GM12872 (cell line): ENCODE measurements around the gene TBXAS1.

Source experiments
- TF ChIP-seq, protein P1 (sequence below): IDR thresholded peaks from 3 replicates; pipeline ENCODE4 v1.5.1; 2011; ENCODE audit warnings: low read depth, mild to moderate bottlenecking, low read length, moderate library complexity; ENCODE audit not compliant: insufficient read depth

The TBXAS1 gene

DNA sequence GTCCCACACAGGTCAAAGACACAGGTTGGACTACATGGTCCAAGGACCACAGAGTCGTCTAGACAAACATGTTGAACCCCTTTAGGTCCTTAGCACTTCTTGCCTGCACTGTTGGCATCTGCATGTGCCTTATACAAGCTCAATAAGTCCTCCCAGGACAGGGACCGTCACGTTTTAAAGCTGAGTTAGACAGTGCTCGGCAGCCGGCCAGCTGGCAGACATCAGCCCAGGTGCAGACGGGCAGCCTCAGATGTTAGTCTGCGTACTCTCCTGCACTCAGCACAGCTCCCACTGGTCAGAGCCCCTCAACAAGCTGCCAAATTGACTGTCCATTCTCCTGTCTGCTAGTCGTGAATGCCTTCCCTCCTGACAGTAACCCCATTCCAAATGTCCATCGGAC, 198.8 kb downstream of the TBXAS1 start:
- TF ChIP-seq, protein P1, sequence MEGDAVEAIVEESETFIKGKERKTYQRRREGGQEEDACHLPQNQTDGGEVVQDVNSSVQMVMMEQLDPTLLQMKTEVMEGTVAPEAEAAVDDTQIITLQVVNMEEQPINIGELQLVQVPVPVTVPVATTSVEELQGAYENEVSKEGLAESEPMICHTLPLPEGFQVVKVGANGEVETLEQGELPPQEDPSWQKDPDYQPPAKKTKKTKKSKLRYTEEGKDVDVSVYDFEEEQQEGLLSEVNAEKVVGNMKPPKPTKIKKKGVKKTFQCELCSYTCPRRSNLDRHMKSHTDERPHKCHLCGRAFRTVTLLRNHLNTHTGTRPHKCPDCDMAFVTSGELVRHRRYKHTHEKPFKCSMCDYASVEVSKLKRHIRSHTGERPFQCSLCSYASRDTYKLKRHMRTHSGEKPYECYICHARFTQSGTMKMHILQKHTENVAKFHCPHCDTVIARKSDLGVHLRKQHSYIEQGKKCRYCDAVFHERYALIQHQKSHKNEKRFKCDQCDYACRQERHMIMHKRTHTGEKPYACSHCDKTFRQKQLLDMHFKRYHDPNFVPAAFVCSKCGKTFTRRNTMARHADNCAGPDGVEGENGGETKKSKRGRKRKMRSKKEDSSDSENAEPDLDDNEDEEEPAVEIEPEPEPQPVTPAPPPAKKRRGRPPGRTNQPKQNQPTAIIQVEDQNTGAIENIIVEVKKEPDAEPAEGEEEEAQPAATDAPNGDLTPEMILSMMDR: no peak

DNA sequence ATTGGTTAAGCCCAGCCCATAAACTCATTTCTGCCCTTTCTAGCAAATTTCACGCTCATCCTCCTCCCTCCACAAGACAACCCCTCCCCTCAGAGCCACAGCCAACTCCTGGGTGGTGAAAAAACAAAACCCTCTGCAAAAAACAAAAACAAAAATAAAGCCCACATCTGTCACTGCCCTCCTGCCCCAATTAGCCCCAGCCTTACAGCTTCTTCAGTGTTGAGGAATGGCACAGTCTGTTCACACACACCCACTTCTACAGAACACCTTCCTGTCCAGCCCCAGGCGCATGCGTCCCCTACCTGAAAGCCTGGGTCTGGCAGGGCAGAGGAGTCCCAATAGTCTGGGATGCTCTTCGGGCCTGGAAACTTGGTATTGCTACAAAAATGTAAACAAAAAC, 199.2 kb downstream of the TBXAS1 start:
- TF ChIP-seq, protein P1: no peak

DNA sequence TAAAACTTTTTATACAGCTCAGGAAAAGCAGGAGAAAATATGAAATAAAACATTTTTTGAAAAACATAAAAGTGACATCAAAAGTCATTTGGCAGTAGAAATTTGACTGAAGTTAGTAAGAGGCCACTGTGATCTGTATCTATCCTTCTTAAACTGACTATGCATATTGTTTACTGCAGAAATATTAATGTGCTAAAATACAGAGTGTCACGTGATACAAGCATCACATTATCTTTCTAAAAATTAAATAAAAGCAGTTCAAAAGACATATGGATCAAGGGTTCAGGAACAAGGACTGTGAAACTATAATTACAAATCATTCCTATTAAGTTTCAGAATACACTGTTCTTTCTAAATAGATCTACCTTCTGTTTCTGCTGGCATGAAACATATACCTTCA, 200.0 kb downstream of the TBXAS1 start:
- TF ChIP-seq, protein P1: no peak

DNA sequence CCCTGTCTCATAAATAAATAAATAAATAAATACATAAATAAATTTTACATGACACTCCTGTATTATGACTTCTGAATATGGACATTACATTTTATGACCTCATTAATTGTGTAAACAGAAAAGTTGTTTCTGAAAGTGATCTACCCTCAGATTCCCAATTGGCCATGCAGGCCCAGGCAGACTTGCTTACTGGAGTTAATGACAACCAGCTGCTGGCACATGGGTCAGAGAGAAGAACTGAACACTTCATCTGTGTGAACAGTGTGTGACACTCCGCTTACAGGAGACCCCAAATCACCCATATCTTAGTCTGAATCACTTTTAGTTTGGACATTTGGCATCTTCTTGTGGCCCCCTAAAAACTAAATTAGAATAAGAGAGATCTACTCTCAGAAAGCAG, 202.3 kb downstream of the TBXAS1 start:
- TF ChIP-seq, protein P1: no peak

DNA sequence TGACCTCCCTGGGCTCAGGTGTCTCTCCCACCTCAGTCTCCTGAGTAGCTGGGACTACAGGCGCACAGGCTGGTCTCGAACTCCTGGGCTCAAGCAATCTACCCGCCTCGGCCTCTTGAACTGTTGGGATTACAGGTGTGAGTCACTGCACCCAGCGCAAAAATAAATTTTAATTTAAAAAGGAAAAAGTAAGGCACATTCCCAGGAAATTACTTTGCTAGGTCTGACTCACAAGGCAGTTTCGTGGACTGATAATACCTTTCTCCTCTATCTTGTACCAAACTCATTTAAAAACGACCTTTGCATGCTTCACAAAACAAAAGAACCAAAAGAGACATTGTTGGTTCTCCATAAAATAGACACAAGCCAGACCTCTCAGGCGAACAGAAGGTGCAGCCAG, 204.0 kb downstream of the TBXAS1 start:
- TF ChIP-seq, protein P1: no peak

DNA sequence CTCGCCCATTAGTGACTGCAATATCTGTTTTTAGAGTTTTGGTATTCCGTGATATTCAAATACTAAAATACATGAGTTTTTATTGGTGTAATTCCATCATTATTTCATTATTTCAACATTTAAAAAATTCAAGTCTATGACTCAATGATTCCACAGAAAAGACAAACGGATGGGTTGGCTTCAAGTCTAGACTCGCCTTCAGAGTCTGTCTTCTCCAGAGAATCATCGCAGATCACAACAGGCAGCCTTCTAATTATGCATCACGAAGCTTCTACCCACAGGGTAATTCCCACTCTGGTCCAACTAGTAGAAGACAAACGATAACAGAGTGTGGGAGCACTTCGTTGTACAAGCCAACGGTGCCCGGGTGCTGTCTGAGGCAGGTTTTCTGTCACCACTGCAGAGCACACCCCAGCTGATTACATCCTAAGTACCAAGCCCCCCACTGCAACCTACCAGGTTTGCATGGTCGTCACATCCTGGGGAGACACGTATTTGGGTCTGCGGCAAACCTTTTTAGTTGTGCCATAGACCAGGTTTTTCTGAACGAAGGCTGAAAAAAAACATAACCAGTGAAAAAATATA, 204.8 kb downstream of the TBXAS1 start:
- TF ChIP-seq, protein P1: no peak

DNA sequence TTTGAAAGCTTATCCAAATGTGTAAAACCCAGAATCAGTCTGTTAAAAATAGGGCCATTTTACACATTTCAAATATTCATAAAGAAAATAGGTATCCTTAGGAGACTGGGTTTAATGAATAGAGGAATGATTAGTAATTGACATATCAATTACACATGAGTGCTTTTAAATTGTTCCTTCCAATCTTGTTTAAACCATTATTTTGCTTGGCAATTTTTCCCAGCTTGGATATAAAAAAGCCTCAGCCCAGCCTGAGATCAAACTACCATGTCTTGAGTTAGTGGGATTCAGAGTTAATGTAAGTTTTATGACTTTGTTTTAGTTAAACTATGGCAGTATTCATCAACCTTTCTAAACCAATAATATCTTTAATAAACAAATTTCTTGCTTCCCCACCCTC, 205.4 kb downstream of the TBXAS1 start:
- TF ChIP-seq, protein P1: no peak
